Measurements from ENCODE around the gene SNAI3. TPM values are rescaled to one million over a fixed set of nuclear protein-coding genes. Genes with fewer than 3 reads are reported as not detected.

Gene SNAI3
- total RNA-seq, 1 experiment from 2014 or later, result not detected

GRCh38 chr16:88691924-88692560, 5.7 kb upstream of the SNAI3 start:
- no peak for DNase-seq (ENCODE audit: low read depth)

- no peak for DNase-seq (ENCODE audit: low read depth)
Observed at GRCh38 chr16:88691129-88691813, 5.0 kb upstream of the SNAI3 start.

GRCh38 chr16:88690341-88691128, 4.2 kb upstream of the SNAI3 start:
- no peak for DNase-seq (ENCODE audit: low read depth)

DNA sequence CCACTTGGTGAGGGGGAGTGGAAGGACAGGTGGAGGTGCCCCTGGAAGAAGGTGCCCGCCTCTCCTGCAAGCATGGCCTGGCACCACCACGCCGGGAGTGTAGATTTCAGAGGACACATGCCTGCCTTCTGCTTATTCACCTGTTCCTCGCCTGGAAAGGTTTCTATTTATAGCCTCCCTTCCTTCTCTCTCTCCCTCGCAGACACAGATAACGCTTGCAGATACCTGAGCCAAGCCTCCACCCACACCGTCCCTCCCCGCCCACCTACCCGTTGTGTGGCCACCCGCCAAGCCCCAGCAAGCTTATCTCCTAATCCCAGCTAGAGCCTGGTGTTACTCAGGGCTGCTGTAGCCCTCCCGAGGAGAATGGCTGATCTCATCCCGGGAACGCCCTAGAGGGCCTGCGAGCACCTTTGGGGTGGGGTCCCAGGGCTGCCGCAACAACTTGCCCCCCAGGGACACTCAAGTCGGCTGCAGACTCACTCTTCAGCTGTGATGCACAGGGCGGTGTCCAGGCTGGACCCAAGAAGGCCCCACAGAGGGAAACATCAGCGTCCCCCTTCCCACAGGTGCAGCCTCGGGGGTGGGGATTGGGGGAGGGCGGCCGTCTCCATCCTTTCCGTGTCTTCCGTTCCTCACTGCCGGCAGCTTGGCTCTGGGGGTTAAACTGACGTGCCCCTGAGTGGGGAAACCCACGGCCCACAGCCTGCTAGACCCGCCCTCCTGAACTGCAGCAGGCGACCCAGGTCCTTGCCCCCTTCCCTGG, 1.9 kb upstream of the SNAI3 start:
- no peak for DNase-seq (ENCODE audit: low read depth)

- DNase-seq (ENCODE audit: low read depth), result no peak
Observed at GRCh38 chr16:88687676-88688012, 1.3 kb upstream of the SNAI3 start.

DNA sequence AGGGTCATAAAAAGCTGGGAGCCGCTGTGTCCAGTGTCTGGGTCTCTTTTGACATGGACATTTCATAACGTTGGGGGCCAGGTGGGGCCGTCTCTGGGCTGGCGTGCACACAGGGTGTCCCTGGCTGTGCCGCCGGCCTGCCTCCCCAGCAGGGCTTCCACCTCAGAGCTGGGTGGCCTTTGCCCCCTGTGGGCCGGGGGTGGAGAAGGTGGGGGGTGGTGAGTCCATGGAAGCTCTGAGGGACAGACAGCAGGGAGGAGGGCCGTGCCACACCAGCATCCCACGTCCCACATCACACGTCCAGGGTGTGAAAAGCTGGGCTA, 908 bp upstream of the SNAI3 start:
- DNase-seq (ENCODE audit: low read depth), result no peak

GRCh38 chr16:88686062-88686438, 257 bp downstream of the SNAI3 start:
- DNase-seq (ENCODE audit: low read depth), result no peak

- DNase-seq (ENCODE audit: low read depth), result peak; percentile 12
Observed at GRCh38 chr16:88685156-88686061, 898 bp downstream of the SNAI3 start.

- no peak for DNase-seq (ENCODE audit: low read depth)
Observed at GRCh38 chr16:88684569-88685155, 1.6 kb downstream of the SNAI3 start.

GRCh38 chr16:88681709-88682451, 4.4 kb downstream of the SNAI3 start:
- no peak for DNase-seq (ENCODE audit: low read depth)

DNA sequence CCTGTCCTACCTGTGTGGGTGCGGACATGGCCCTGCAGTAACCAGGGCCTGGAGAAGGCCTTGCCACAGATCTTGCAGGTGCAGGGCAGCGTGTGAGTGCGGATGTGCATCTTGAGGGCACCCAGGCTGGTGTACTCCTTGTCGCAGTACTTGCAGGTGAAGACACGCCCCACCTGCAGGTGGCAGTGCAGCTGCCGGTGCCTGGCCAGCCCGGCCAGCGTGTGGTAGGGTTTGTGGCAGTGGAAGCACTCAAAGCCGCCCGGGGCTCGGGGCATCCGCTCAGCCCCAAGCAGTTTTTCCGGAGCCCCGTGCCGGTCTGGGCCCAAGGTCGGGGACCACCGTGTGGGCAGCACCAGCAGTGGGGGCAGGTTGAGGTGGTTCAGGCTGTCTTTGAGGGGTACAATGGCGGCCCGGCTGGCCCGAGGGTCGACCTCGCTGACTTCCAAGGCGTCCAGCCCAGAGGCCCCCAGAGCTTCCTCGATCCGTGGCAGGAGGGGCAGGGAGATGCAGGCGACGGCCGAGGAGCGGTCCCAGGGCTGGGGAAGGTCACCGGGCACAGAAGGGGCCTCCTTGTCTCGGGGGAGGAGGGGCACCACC, 5.1 kb downstream of the SNAI3 start:
- no peak for DNase-seq (ENCODE audit: low read depth)

- no peak for DNase-seq (ENCODE audit: low read depth)
Observed at GRCh38 chr16:88680554-88681083, 5.7 kb downstream of the SNAI3 start.

DNA sequence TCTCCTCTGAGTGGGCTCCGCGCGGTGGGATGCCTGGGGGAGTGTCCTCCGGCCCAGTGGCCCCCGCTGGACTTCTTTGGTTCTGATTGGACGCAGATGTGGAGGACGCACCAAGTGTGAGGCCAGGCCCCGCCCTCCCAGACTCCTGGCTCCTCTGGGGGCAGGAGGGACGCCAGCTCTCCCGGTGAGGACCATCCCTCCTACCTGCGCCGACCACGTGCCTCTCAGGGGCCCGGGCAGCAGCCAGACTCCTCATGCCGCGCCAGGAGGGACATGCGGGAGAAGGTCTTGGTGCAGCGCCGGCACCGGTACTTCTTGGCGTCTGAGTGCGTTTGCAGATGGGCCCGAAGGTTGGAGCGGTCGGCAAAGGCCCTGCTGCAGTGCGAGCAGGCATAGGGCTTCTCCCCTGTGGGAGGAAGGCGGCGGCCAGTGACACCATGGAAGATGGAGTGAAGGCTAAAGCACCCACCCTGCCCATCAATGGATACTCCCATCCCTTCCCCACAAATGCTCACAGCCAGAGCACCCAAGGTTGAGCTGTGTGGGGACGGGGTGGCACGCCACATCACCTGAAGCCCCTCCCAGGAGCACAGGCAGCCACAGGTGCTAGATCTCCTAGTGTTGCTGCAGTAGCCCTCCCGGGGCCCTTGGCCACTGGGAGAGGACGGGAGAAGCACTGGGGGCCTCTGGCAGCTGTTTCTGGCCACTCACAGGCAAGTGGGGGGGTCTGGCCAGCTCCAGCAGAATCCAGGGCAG, 7.9 kb downstream of the SNAI3 start:
- no peak for DNase-seq (ENCODE audit: low read depth)

GRCh38 chr16:88677721-88678120, 8.6 kb downstream of the SNAI3 start:
- DNase-seq (ENCODE audit: low read depth), result no peak

DNA sequence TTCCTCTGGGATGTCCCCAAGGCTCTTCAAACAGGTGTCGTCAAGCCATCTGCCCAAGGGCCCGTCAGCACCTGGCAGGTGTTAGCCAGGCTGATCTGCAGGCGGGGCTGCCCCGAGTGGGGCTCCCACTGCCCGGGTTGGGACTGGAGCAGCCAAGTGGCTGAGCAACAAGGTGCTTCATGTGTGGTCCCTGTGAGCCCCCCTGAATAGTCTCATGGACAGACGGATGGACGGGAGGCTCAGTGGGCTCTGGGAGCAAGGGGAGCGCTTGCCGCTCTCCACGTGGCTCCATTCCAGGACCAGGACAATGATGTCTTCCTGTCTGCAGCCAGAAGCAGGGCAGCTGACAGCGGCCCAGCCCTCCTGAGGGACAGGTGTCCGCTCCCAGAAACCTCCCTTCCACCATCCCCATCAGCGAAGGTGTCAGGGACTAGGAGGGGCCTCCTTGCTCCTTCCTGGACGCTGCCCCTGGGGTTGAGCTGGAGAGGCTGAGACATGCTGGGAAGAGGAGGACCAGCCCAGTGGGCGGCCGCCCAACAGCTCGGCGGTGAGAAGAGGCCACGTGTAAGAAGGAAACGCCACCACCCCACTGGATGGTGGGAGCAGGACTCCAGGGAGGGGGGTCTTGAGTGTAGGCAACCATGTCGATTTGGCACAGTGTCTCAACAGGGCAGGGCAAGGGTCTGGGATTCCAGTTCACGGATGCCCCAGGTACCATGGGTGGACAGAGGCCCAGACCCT, 9.6 kb downstream of the SNAI3 start:
- DNase-seq (ENCODE audit: low read depth), result no peak

- no peak for DNase-seq (ENCODE audit: low read depth)
Observed at GRCh38 chr16:88673716-88674379, 12.5 kb downstream of the SNAI3 start.

GRCh38 chr16:88672776-88673175, 13.5 kb downstream of the SNAI3 start:
- no peak for DNase-seq (ENCODE audit: low read depth)

- no peak for DNase-seq (ENCODE audit: low read depth)
Observed at GRCh38 chr16:88671806-88672205, 14.5 kb downstream of the SNAI3 start.
